Erythroblast (primary cell): ENCODE results near the gene IFNA5.

ENCODE experiments used
- GATA1 ChIP-seq: IDR thresholded peaks from 2 replicates; pipeline ENCODE4 v1.6.1; 2011; ENCODE audit warnings: low read depth, mild to moderate bottlenecking, control low read depth, low read length, moderate library complexity
- POLR2A ChIP-seq: IDR thresholded peaks from 2 replicates; pipeline ENCODE4 v1.6.1; 2011; ENCODE audit warnings: mild to moderate bottlenecking, low read length

GRCh38 chr9:21348430-21348970 is 43.4 kb upstream of the IFNA5 start:
- no peak for TF ChIP-seq POLR2A
- no peak for TF ChIP-seq GATA1
